Mesenchymal stem cell (in vitro differentiated cells and primary cell): ENCODE data around the gene DPCD.

ENCODE experiments used
- DNase-seq: peaks from one replicate; pipeline ENCODE4 v3.0.0-alpha.2; 2013
- H2AFZ ChIP-seq: one replicate; pipeline ENCODE4 v1.6.1; 2013; ENCODE audit warnings: low read depth, mild to moderate bottlenecking, control low read depth, inconsistent platforms, low read length, moderate library complexity
- H2AK5ac ChIP-seq: 2 replicates; pipeline ENCODE4 v1.6.1; 2013; ENCODE audit warnings: low read length, moderate library complexity, mild to moderate bottlenecking, inconsistent platforms; ENCODE audit not compliant: severe bottlenecking
- H2BK120ac ChIP-seq: one replicate; pipeline ENCODE4 v1.6.1; 2013; ENCODE audit warnings: low read depth, mild to moderate bottlenecking, inconsistent platforms, low read length, moderate library complexity
- H2BK12ac ChIP-seq, 2 experiments: one replicate each; pipeline ENCODE4 v1.6.1; 2013; ENCODE audit warnings: inconsistent platforms in 2 of 2, low read length in 2 of 2, mild to moderate bottlenecking in 2 of 2, moderate library complexity in 2 of 2, control low read depth in 1 of 2
- H2BK15ac ChIP-seq: one replicate; pipeline ENCODE4 v1.6.1; 2013; ENCODE audit warnings: mild to moderate bottlenecking, low read depth, inconsistent platforms; ENCODE audit not compliant: poor library complexity, severe bottlenecking
- H2BK5ac ChIP-seq: 2 replicates; pipeline ENCODE4 v1.6.1; 2013; ENCODE audit warnings: low read depth, mild to moderate bottlenecking, low read length, control low read depth, inconsistent platforms; ENCODE audit not compliant: poor library complexity, severe bottlenecking
- H3K14ac ChIP-seq, 2 experiments: one replicate each; pipeline ENCODE4 v1.6.1; 2013; ENCODE audit warnings: inconsistent platforms in 2 of 2, low read length in 2 of 2, control low read depth in 1 of 2, mild to moderate bottlenecking in 1 of 2, moderate library complexity in 1 of 2
- H3K18ac ChIP-seq, 2 experiments: one replicate each; pipeline ENCODE4 v1.6.1; 2013; ENCODE audit warnings: inconsistent platforms in 2 of 2, low read length in 2 of 2, control low read depth in 1 of 2, low read depth in 1 of 2, mild to moderate bottlenecking in 1 of 2
- H3K23ac ChIP-seq, 2 experiments: one replicate each; pipeline ENCODE4 v1.6.1; 2013; ENCODE audit warnings: inconsistent platforms in 2 of 2, low read length in 2 of 2, mild to moderate bottlenecking in 2 of 2, moderate library complexity in 2 of 2, control low read depth in 1 of 2
- H3K27ac ChIP-seq: 2 replicates; pipeline ENCODE4 v1.5.1; 2013; ENCODE audit warnings: mild to moderate bottlenecking, moderate library complexity, low read length, control low read depth, inconsistent platforms; ENCODE audit not compliant: poor library complexity, severe bottlenecking
- H3K27me3 ChIP-seq, 2 experiments: 2 replicates each; pipeline versions ENCODE4 v1.6.1 to v1.7.0; 2013; ENCODE audit warnings: low read length in 2 of 2, mild to moderate bottlenecking in 2 of 2, moderate library complexity in 2 of 2, control low read depth in 1 of 2, inconsistent platforms in 1 of 2; ENCODE audit not compliant: control insufficient read depth in 1 of 2, insufficient read depth in 1 of 2
- H3K36me3 ChIP-seq, 2 experiments: 2 replicates each; pipeline versions ENCODE4 v1.6.1 to v1.7.0; 2013; ENCODE audit warnings: low read length in 2 of 2, control low read depth in 1 of 2, inconsistent platforms in 1 of 2, low read depth in 1 of 2, mild to moderate bottlenecking in 1 of 2; ENCODE audit not compliant: insufficient read depth in 2 of 2, control insufficient read depth in 1 of 2
- H3K4ac ChIP-seq, 2 experiments: one replicate each; pipeline ENCODE4 v1.6.1; 2013; ENCODE audit warnings: inconsistent platforms in 2 of 2, low read length in 2 of 2, mild to moderate bottlenecking in 2 of 2, moderate library complexity in 2 of 2, control low read depth in 1 of 2, low read depth in 1 of 2
- H3K4me1 ChIP-seq: 2 replicates; pipeline ENCODE4 v1.6.1; 2013; ENCODE audit warnings: low read depth, low read length, control low read depth; ENCODE audit not compliant: control insufficient read depth, insufficient read depth
- H3K4me2 ChIP-seq: 2 replicates; pipeline ENCODE4 v1.6.1; 2013; ENCODE audit warnings: low read length, mild to moderate bottlenecking, inconsistent platforms; ENCODE audit not compliant: poor library complexity, severe bottlenecking
- H3K4me3 ChIP-seq, 2 experiments: 2 replicates each; pipeline versions ENCODE4 v1.5.1 to v1.7.0; 2013; ENCODE audit warnings: low read length in 2 of 2, mild to moderate bottlenecking in 2 of 2, control low read depth in 1 of 2, low read depth in 1 of 2; ENCODE audit not compliant: insufficient read depth in 1 of 2
- H3K79me1 ChIP-seq: replicated peaks from 2 replicates; pipeline ENCODE4 v1.6.1; 2013; ENCODE audit warnings: mild to moderate bottlenecking, control low read depth, low read length, inconsistent platforms; ENCODE audit not compliant: poor library complexity, severe bottlenecking
- H3K9ac ChIP-seq: 2 replicates; pipeline ENCODE4 v1.7.0; 2013; ENCODE audit warnings: mild to moderate bottlenecking, low read length, moderate library complexity
- H3K9me3 ChIP-seq: 2 replicates; pipeline ENCODE4 v1.7.0; 2013; ENCODE audit warnings: mild to moderate bottlenecking, low read length; ENCODE audit not compliant: control insufficient read depth
- H4K8ac ChIP-seq: one replicate; pipeline ENCODE4 v1.6.1; 2013; ENCODE audit warnings: inconsistent platforms, mild to moderate bottlenecking, low read length, moderate library complexity
- H4K91ac ChIP-seq: one replicate; pipeline ENCODE4 v1.6.1; 2013; ENCODE audit warnings: mild to moderate bottlenecking, low read length, inconsistent platforms
- WGBS: methylation state at CpG from one replicate; pipeline ENCODE4 v1.1.7; 2013; ENCODE audit warnings: mixed read lengths; 5-methylcytosine and 5-hydroxymethylcytosine counted together

DPCD gene

DNA sequence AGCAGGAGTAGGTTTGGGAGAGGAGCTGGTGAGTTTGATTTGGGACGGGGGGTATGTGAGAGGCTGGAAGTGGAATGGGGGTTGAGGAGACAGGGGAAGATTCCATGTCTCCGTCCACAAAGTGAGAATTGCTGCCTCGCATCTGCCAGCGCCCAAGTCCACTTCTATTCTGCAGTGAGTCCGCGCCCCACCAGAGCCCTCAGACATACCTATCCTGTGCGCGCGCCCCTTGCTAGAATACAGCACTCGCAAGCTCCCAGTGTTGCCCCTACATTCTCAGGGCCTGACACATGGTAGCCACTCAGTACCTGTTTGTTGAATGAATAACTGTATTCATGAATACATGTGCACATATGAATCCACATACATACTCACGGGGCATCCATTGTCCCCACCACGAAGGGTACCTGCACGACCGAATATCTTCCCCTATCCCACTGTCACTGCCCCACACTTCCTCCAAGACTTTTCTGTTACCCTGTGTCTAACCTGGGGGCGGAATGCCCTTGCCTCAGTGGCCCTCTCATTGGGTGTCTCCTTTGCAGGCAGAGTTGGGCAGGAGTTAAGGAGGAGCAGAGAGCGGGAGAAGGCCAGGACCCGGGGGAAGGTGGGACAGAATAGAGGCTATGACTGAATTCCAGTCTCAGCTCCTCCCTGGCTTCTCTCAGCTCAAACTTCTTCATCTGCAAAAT is 19.9 kb upstream of the DPCD start:
- Histone ChIP-seq H2BK120ac (no peak overlapping the region), H3K36me3 (no peaks in the 10 kb centered on the region), H2AFZ (no peak overlapping the region), H3K79me1 (no peaks in the 10 kb centered on the region), H3K9me3 (peaks cover 6% of the 10 kb centered on the region), H4K91ac (no peak overlapping the region), H3K4me1 (peaks cover 28% of the 10 kb centered on the region), H3K4me2 (no peak overlapping the region), H3K4ac (no peak overlapping the region), H3K23ac (no peak overlapping the region), H2BK15ac (no peak overlapping the region), H3K27me3 (peaks cover 65 to 74% of the 10 kb centered on the region in 2 experiments), H3K27ac (no peak overlapping the region), H3K4me3 (no peak overlapping the region), H2BK5ac (no peak overlapping the region), H2AK5ac (no peak overlapping the region), H3K14ac (no peak overlapping the region), H4K8ac (no peak overlapping the region), H2BK12ac (no peak overlapping the region), H3K18ac (no peak overlapping the region), H3K9ac (no peak overlapping the region)
- 86% methylated on average over 16 of the region's 17 CpGs for WGBS
- DNase-seq, result no peak

DNA sequence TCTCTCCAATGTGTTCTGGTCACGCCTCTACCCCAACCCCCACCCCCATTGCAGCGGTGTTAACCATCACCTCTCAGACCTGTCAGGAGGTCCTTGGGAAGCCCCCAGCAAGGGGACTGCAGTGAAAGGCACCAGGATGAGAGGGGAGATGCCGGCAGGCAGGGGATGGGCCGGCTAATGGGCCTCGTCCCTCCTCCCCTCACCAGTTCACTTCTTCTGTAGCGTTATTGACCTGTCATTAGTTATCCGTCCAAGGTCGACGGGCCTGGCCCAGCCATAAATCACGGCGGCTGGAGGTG is 18.8 kb upstream of the DPCD start:
- Histone ChIP-seq H3K27me3 (peaks cover 58 to 64% of the 10 kb centered on the region in 2 experiments), H3K23ac (no peak overlapping the region), H4K8ac (no peak overlapping the region), H2BK120ac (no peak overlapping the region), H4K91ac (no peak overlapping the region), H2BK5ac (no peak overlapping the region), H3K18ac (no peak overlapping the region), H3K36me3 (no peaks in the 10 kb centered on the region), H3K9me3 (peaks cover 6% of the 10 kb centered on the region), H3K4ac (no peak overlapping the region), H3K4me1 (peaks cover 28% of the 10 kb centered on the region), H3K14ac (no peak overlapping the region), H3K27ac (no peak overlapping the region), H2BK12ac (no peak overlapping the region), H2AK5ac (no peak overlapping the region), H2BK15ac (no peak overlapping the region), H2AFZ (no peak overlapping the region), H3K79me1 (no peaks in the 10 kb centered on the region), H3K9ac (no peak overlapping the region), H3K4me2 (no peak overlapping the region), H3K4me3 (no peak overlapping the region)
- 4% methylated on average over 11 of the region's 11 CpGs for WGBS
- DNase-seq, result no peak

DNA sequence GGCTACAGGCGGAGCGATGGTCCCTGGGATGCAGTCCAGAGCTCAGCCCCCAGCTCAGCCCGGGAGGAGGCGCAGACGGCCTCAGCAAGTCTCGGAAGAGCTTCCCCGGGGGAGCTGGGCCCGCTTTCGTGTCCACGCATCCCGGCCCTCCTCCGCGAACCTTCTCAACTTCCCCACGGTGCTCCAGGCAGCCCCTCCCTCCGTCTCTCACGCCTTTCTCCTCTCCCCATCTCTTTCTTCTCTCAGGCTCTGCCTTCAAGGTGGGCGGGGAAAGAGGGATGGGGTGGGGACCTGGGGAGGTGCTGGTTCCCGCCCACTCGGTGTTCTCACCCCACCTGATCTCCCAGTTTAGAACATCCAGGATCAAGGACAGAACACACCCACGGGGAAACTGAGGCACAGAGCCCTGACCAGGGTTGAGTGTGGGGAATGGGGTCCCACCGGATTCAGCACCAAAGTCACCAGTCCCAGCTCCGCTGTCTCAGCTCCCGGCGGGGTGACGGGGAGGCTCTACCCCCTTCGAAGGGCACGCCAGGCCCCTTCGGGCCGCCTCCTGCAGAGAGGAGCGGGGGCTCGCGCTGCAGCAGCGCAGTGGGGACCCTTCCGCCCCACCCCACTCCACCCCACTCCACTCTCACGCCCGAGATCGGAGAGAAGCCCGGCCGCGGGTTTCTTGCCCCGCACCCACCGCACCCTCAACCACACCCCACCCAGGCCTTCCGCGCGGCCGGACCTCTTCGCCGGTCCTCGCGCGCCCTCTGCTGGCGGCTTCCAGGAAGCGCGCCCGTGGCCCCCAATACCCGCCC is 18.3 kb upstream of the DPCD start:
- Histone ChIP-seq H3K36me3 (no peaks in the 10 kb centered on the region), H3K27me3 (peaks cover 52 to 60% of the 10 kb centered on the region in 2 experiments), H4K8ac (peak overlapping the region; percentile 81), H2BK15ac (no peak overlapping the region), H2BK12ac (peak overlapping the region in 1 of 2 experiments; percentile 73), H4K91ac (peak overlapping the region; percentile 70), H2AK5ac (no peak overlapping the region), H2AFZ (peak overlapping the region; percentile 73), H2BK5ac (no peak overlapping the region), H3K9ac (peak overlapping the region; percentile 86), H3K9me3 (peaks cover 6% of the 10 kb centered on the region), H3K4ac (peak overlapping the region; percentile 35 to 69), H3K18ac (peak overlapping the region; percentile 80 to 89), H3K23ac (no peak overlapping the region), H3K79me1 (no peaks in the 10 kb centered on the region), H3K4me1 (peaks cover 25% of the 10 kb centered on the region), H3K4me3 (peak overlapping the region; percentile 64 to 76), H3K14ac (peak overlapping the region in 1 of 2 experiments; percentile 31), H3K4me2 (peak overlapping the region; percentile 88), H2BK120ac (peak overlapping the region; percentile 77), H3K27ac (no peak overlapping the region)
- 0% methylated on average over 32 of the region's 56 CpGs for WGBS
- peak; percentile 66 for DNase-seq
